Endothelial cell of umbilical vein (primary cell): ENCODE measurements around the gene DCP2. TPM values are rescaled to one million over a fixed set of nuclear protein-coding genes. Genes with fewer than 3 reads are reported as not detected.

Experiments
- BruUV-seq: library from RNA; stranded (reverse); fragments of 400-500 nt; replicated peaks from 2 replicates; lab custom pipeline; 2021; lab: Mats Ljungman, UMichigan
- CTCF ChIA-PET: fragments of 300-600, 350-600 bp; sonication (Branson Sonifier 250); formaldehyde crosslinking; loops from one replicate; lab custom pipeline; 2021; ENCODE audit warnings: antibody characterized with exemption, inconsistent platforms; lab: Charles Lee
- POLR2A ChIA-PET: fragments of 300-600, 350-600 bp; sonication (Branson Sonifier 250); formaldehyde crosslinking; loops from one replicate; lab custom pipeline; 2021; ENCODE audit warnings: antibody characterized with exemption, inconsistent platforms; lab: Charles Lee
- DNase-seq: peaks from one replicate; pipeline ENCODE4 v3.0.0-alpha.2; 2011; ENCODE audit warnings: low read depth, low spot score
- FAIRE-seq: peaks from 2 replicates; lab custom pipeline; 2011; peaks lifted over from hg19 to GRCh38; lab: Jason Lieb, UNC
- H2AFZ ChIP-seq: 2 replicates; pipeline ENCODE4 v1.6.0; 2012; ENCODE audit warnings: low read depth, low read length, control low read depth, inconsistent platforms
- H3K27ac ChIP-seq: 2 replicates; pipeline ENCODE4 v1.5.1; 2011; ENCODE audit warnings: low read depth, mild to moderate bottlenecking, control low read depth, low read length, moderate library complexity; ENCODE audit not compliant: insufficient read depth
- H3K27me3 ChIP-seq, 2 experiments: 2 replicates each; pipeline versions ENCODE4 v1.6.0 to v1.6.1; 2011; ENCODE audit warnings: low read length in 2 of 2, mixed read lengths in 1 of 2; ENCODE audit not compliant: control insufficient read depth in 2 of 2, insufficient read depth in 2 of 2
- H3K36me3 ChIP-seq, 2 experiments: 2 replicates in 1 of 2; 3 replicates in 1 of 2; pipeline ENCODE4 v1.5.1; 2011; ENCODE audit warnings: low read length in 2 of 2, mild to moderate bottlenecking in 1 of 2, moderate library complexity in 1 of 2; ENCODE audit not compliant: control insufficient read depth in 2 of 2, insufficient read depth in 2 of 2; ENCODE audit errors: extremely low read depth in 1 of 2
- H3K4me1 ChIP-seq: 3 replicates; pipeline ENCODE4 v1.5.1; 2011; ENCODE audit warnings: mild to moderate bottlenecking, low read length; ENCODE audit not compliant: control insufficient read depth, insufficient read depth; ENCODE audit errors: extremely low read depth
- H3K4me2 ChIP-seq: 2 replicates; pipeline ENCODE4 v1.6.1; 2011; ENCODE audit warnings: low read length, control low read depth, mixed read lengths; ENCODE audit not compliant: insufficient read depth
- H3K4me3 ChIP-seq, 3 experiments: fragments of 200-600 bp in 1 of 3; sonication (generic), shearing (Covaris generic) in 1 of 3; replicated peaks in 1 of 3; 2 replicates each; pipeline ENCODE4 v1.5.1; 2011 to 2016; ENCODE audit warnings: control low read depth in 3 of 3, low read length in 3 of 3, mild to moderate bottlenecking in 2 of 3, inconsistent platforms in 1 of 3, low read depth in 1 of 3, moderate library complexity in 1 of 3; ENCODE audit not compliant: insufficient read depth in 1 of 3
- H3K79me2 ChIP-seq: 2 replicates; pipeline ENCODE4 v1.6.0; 2012; ENCODE audit warnings: low read length, inconsistent platforms; ENCODE audit not compliant: control insufficient read depth, insufficient read depth
- H3K9ac ChIP-seq: replicated peaks from 2 replicates; pipeline ENCODE3; 2011; ENCODE audit warnings: low read length, control low read depth; ENCODE audit not compliant: insufficient read depth; ENCODE audit errors: extremely low read depth
- H3K9me1 ChIP-seq: replicated peaks from 3 replicates; pipeline ENCODE4 v1.6.0; 2011; ENCODE audit warnings: mild to moderate bottlenecking, low read length; ENCODE audit not compliant: control insufficient read depth, insufficient read depth; ENCODE audit errors: extremely low read depth
- H3K9me3 ChIP-seq: replicated peaks from 2 replicates; pipeline ENCODE4 v1.5.1; 2012; ENCODE audit warnings: low read length, inconsistent platforms; ENCODE audit not compliant: control insufficient read depth, insufficient read depth
- H4K20me1 ChIP-seq: replicated peaks from 2 replicates; pipeline ENCODE3; 2011; ENCODE audit warnings: mild to moderate bottlenecking, low read length; ENCODE audit not compliant: control insufficient read depth, insufficient read depth; ENCODE audit errors: extremely low read depth
- EZH2 ChIP-seq: IDR thresholded peaks from 2 replicates; pipeline ENCODE4 v1.6.1; 2012; ENCODE audit warnings: borderline replicate concordance, low read depth, mild to moderate bottlenecking, moderate library complexity, low read length, inconsistent platforms; ENCODE audit not compliant: severe bottlenecking
- FOS ChIP-seq: IDR thresholded peaks from 2 replicates; pipeline ENCODE4 v1.6.1; 2011; ENCODE audit warnings: mild to moderate bottlenecking, low read length, moderate library complexity, borderline replicate concordance; ENCODE audit not compliant: insufficient read depth
- GATA2 ChIP-seq: IDR thresholded peaks from 2 replicates; pipeline ENCODE4 v1.7.0; 2011; ENCODE audit warnings: low read depth, mild to moderate bottlenecking, moderate library complexity, mixed read lengths, low read length; ENCODE audit not compliant: insufficient read length, insufficient read depth
- JUN ChIP-seq: IDR thresholded peaks from 2 replicates; pipeline ENCODE4 v1.6.1; 2011; ENCODE audit warnings: borderline replicate concordance, low read depth; ENCODE audit not compliant: insufficient read length, insufficient read depth
- MAX ChIP-seq: IDR thresholded peaks from 2 replicates; pipeline ENCODE4 v1.6.1; 2011; ENCODE audit not compliant: insufficient read depth, insufficient read length
- MYC ChIP-seq: IDR thresholded peaks from one replicate; pipeline ENCODE4 v1.6.1; 2011; ENCODE audit warnings: mild to moderate bottlenecking, low read depth, low read length
- POLR2A ChIP-seq: IDR thresholded peaks from 2 replicates; pipeline ENCODE4 v1.6.1; 2012; ENCODE audit warnings: low read depth, mild to moderate bottlenecking, control low read depth, low read length
- POLR2AphosphoS5 ChIP-seq: IDR thresholded peaks from 2 replicates; pipeline ENCODE4 v1.6.1; 2012; ENCODE audit warnings: low read depth, mild to moderate bottlenecking, control low read depth, low read length, moderate library complexity; ENCODE audit not compliant: insufficient read depth
- dilution Hi-C: fragments of 300-500 bp; cut with MboI; formaldehyde crosslinking; loops from one replicate; pipeline ENCODE4 v1.15.0; 2019; ENCODE audit warnings: low sequenced_read_pairs; ENCODE audit not compliant: extremely low pct_ligation_motif_present
- intact Hi-C: fragments of 100-400 bp; cut with micrococcal nuclease; formaldehyde crosslinking; loops from one replicate; pipeline ENCODE4 v1.10.0; 2022
- polyA plus RNA-seq, 4 experiments: library from polyadenylated mRNA; depleted of rRNA in 3 of 4; stranded (reverse) in 3 of 4; unstranded in 1 of 4; fragments of >200 nt; gene quantifications; 2 replicates each; pipeline versions ENCODE4 v1.2.1 to v1.2.3, GENCODE V29; 2011 to 2012; ENCODE audit warnings: missing spikeins in 1 of 4
- total RNA-seq: library from RNA; stranded (reverse); gene quantifications from 2 replicates; pipeline ENCODE4 v1.2.3, GENCODE V29; 2021
- TF ChIP-seq, protein P1 (sequence below), 2 donors: IDR thresholded peaks; 1 replicate in 1 of 2; 2 replicates in 1 of 2; pipeline ENCODE4 v1.5.1; 2011; ENCODE audit warnings: low read length in 2 of 2, mild to moderate bottlenecking in 2 of 2, moderate library complexity in 2 of 2, control low read depth in 1 of 2, inconsistent platforms in 1 of 2, low read depth in 1 of 2; ENCODE audit not compliant: insufficient read depth in 1 of 2; ENCODE audit errors: extremely low read depth in 1 of 2

Gene DCP2
- total and polyA plus RNA-seq, 2 donors (not counting 3 experiments of a cell fraction or from before 2014, with no cell fraction given), result 11.3 to 60.0 TPM

- CTCF ChIA-PET, result interaction anchor here (0.9 to 1.3 kb wide), 3 partner anchors 56 to 604 kb away, joined by 3 to 5 read pairs (median 4); no protein-coding TSS in a partner anchor
- no peaks in the 10 kb centered on the region for H3K9me3 ChIP-seq
- BruUV-seq, result no TSS peak
- H3K27me3 ChIP-seq, result no peaks in the 10 kb centered on the region
- no peak overlapping the region for H3K4me3 ChIP-seq
- TF ChIP-seq POLR2A (no peak), JUN (no peak), POLR2AphosphoS5 (no peak), EZH2 (no peak), MYC (no peak), FOS (no peak), GATA2 (no peak), MAX (no peak)
- TF ChIP-seq, protein P1, sequence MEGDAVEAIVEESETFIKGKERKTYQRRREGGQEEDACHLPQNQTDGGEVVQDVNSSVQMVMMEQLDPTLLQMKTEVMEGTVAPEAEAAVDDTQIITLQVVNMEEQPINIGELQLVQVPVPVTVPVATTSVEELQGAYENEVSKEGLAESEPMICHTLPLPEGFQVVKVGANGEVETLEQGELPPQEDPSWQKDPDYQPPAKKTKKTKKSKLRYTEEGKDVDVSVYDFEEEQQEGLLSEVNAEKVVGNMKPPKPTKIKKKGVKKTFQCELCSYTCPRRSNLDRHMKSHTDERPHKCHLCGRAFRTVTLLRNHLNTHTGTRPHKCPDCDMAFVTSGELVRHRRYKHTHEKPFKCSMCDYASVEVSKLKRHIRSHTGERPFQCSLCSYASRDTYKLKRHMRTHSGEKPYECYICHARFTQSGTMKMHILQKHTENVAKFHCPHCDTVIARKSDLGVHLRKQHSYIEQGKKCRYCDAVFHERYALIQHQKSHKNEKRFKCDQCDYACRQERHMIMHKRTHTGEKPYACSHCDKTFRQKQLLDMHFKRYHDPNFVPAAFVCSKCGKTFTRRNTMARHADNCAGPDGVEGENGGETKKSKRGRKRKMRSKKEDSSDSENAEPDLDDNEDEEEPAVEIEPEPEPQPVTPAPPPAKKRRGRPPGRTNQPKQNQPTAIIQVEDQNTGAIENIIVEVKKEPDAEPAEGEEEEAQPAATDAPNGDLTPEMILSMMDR (IDR thresholded peaks at IDR 0.05; ENCODE audit: extremely low read depth in 1 of 2, insufficient read depth in 1 of 2, low read depth in 1 of 2, low read length in 2 of 2), result no peak
- H3K4me2 ChIP-seq, result no peak overlapping the region
- no peak overlapping the region for H3K27ac ChIP-seq
- DNase-seq (no peak), FAIRE-seq (no peak)
- dilution Hi-C loops, result no loop called here
- no peak overlapping the region for H3K9ac ChIP-seq
- H3K36me3 ChIP-seq, result peaks cover 2 to 10% of the 10 kb centered on the region in 2 experiments
- peaks cover 4% of the 10 kb centered on the region for H3K4me1 ChIP-seq
- no peak overlapping the region for H2AFZ ChIP-seq
- no peaks in the 10 kb centered on the region for H3K9me1 ChIP-seq
- no peaks in the 10 kb centered on the region for H4K20me1 ChIP-seq
- intact Hi-C loops, result no loop called here
- H3K79me2 ChIP-seq, result peaks cover 21% of the 10 kb centered on the region
- POLR2A ChIA-PET, result no interaction called here
These were observed 25.8 kb downstream of the DCP2 start for GRCh38 chr5:113002423-113002822.
